ENCODE results near the gene PTPRG.

Gene PTPRG

GRCh38 chr3:61929617-61930016, 368.2 kb downstream of the PTPRG start:
- DNase-seq (ENCODE audit: low spot score), result no peak

DNA sequence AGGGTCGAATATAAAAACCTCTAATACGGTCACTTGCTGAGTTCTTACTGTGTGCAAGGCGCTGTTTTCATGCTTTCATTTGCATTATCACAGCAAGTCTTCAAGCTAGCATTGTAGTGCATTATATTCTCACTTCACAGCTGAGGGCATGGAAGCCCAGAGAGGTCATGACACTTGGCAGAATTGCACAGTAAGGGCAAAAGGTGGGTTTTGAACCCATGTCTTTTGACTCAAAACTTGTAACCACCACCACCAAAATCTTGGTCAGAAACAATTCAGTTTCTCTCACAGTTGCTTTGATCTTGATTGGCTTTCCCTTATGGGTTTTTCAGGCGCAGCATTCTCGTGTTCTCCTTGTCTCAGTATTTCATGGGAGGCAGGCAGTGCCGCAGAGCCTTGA, 371.1 kb downstream of the PTPRG start:
- no peak for DNase-seq (ENCODE audit: low spot score)

GRCh38 chr3:61933798-61934504, 372.6 kb downstream of the PTPRG start:
- DNase-seq (ENCODE audit: low spot score), result no peak

DNA sequence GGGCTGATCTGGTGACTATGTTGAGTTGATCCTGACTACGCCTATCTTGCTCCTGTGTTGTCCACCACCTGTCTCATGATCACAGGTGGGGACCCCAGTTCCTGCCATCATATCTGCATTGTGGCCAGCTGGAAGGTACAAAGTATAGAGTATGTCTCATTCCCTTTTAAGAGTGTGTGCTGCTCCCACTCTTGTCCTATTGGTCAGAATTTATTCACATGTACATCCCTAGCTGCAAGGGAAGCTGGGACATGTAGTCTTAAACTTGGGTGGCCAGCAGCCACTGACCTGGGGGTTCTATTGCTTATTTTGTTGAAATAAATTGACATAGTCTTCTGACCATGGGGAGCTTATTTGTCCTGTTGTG, 373.1 kb downstream of the PTPRG start:
- no peak for DNase-seq (ENCODE audit: low spot score)

- no peak for DNase-seq (ENCODE audit: low spot score)
These were observed 374.4 kb downstream of the PTPRG start for GRCh38 chr3:61935814-61936213.

- DNase-seq (ENCODE audit: low spot score), result no peak
These were observed 375.1 kb downstream of the PTPRG start for GRCh38 chr3:61936344-61936937.

- no peak for DNase-seq (ENCODE audit: low spot score)
These were observed 376.1 kb downstream of the PTPRG start for GRCh38 chr3:61937477-61937876.

GRCh38 chr3:61938878-61939549, 377.6 kb downstream of the PTPRG start:
- no peak for DNase-seq (ENCODE audit: low spot score)

GRCh38 chr3:61940236-61940635, 378.9 kb downstream of the PTPRG start:
- no peak for DNase-seq (ENCODE audit: low spot score)

DNA sequence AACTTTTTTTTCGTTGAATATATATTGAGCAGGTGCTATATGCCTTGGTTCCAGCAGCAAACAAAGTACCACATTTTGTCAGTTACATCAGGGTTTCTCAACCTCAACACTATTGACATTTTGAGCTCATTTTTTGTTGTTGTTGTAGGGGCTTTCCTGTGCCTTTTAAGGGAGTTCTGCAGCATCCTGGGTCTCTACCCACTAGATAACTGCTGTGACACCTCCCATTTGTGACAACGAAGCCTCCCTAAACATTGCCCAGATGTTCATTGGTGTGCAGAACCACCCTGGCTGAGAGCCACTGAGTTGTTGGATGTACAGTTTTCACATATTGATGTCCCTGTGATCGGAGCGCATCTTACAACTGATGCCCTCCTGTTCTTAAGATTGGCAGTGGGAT, 382.6 kb downstream of the PTPRG start:
- no peak for DNase-seq (ENCODE audit: low spot score)

DNA sequence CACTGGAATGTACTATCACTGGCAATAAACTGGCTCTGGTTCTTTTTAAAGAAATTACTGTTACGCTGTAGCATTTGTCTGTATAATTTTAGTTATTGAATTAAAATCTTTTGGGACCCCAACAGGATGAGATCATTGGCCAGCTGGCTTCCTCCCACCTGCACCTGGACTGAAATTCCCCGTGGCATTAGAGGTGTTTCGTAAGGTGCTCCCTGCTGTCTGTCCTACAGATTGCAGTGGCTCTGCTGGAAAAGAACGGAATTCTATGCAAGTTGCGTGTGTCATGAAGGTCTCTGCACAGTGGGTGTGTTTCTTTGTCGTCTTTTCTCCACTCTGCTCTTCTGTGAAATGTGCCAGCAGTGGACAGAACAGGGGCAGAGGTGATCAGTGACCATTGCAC, 383.4 kb downstream of the PTPRG start:
- no peak for DNase-seq (ENCODE audit: low spot score)

- DNase-seq (ENCODE audit: low spot score), result no peak
These were observed 384.3 kb downstream of the PTPRG start for GRCh38 chr3:61945657-61946056.

GRCh38 chr3:61946570-61947324, 385.4 kb downstream of the PTPRG start:
- DNase-seq (ENCODE audit: low spot score), result no peak

GRCh38 chr3:61947456-61947855, 386.1 kb downstream of the PTPRG start:
- DNase-seq (ENCODE audit: low spot score), result peak; percentile 17

DNA sequence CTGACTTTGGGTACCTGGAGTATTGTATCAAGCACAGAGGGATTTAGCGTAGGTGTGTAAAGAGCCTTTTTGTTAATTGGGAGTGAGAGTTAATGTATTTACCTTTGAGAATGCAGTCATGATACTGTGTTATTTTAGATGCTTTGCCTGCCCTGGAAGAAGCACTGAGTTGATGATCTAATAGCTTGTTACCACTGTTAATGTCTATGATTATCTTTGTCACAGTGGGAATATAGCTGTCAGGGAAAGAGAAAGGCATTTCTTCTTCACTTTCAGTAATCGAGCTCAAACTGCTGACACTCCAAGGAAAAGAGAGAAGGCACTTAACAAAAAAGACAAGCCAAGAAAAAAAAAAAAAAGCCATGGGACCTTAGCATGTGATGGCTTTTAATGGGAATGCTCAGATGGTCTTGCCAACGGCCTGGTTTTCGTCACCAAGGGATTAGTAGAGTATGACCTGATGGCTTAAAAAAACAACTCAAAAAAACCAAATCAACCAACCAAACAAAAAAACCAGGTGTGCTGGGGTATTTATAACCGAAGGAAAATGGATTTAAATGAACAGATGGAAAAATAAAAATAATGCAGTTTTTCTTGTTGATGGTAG, 387.4 kb downstream of the PTPRG start:
- DNase-seq (ENCODE audit: low spot score), result no peak

DNA sequence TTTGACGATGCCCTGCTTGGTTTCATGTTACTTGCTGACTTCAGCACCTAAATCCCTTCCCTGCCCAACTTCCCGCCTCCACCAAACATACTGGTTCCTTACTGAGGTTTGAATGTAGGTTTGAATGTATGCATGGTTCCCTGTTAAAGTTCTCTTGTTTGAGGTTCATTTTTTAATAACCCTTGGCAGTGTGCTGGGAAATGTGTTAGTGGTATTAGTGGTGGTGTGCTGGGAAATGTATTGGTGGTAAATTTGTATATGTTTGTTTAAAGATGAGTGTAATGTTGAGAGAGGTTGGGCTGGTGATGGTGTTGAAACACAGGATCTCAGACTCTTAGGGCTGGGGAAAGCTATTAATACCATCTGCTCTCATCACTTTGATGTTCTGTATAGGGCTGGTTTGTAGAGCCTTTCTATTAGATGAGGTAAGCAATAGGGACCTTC, 392.7 kb downstream of the PTPRG start:
- DNase-seq (ENCODE audit: low spot score), result no peak

GRCh38 chr3:61955483-61955882, 394.1 kb downstream of the PTPRG start:
- no peak for DNase-seq (ENCODE audit: low spot score)

DNA sequence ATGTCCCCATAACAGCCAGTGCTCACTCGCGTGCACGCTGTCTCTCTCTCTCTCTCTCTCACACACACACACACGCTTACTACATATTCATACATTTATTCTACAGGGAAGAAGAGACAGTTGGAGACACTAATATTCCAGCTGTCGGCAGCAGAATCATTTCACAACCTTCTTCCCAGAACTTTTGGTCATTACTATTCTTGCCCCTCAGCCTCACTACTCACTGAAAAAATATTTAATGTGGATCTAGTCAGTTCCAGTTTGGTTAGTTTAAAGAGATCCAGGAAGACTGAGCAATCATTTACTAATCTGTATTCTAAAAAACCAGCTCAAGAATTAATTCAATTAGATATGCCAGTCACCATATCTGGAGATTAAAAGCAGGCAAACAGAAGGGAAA, 394.9 kb downstream of the PTPRG start:
- no peak for DNase-seq (ENCODE audit: low spot score)

DNA sequence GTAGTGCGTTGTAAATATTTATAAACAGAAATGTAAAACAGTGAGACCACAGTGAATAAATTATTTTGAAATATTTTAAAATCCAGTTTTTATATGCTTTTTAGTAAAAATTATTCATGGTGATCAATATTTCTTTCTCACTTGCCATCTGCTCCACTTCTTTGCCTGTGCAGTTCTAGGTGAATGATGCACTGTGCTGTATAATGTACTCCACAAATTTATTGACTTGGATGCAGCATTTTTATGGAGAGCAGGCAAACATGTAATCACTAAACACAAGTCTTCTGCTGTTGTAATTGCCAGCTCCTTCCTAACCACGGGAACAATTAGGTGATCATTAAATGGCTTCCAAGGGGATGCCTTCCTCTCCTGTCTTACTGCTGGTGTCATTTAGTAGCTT, 395.9 kb downstream of the PTPRG start:
- DNase-seq (ENCODE audit: low spot score), result no peak

DNA sequence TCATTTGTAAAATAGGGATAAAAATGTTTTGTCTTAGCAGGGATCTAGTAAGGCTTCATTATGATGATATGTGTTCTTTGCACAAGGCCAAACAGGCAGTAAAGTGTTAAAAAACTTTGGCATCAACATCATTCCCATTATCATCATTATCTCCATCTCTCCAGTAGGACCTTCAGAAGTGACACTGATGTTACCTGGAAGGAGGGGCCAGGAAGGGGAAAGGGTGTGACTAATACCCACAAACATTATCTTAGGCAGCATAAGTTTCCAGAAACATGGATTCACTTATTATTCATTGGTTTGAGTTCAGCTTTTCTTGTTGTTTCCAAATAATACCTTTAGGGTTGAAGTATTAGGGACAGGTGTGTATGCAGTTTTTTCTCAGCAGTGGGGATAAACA, 399.6 kb downstream of the PTPRG start:
- DNase-seq (ENCODE audit: low spot score), result no peak

DNA sequence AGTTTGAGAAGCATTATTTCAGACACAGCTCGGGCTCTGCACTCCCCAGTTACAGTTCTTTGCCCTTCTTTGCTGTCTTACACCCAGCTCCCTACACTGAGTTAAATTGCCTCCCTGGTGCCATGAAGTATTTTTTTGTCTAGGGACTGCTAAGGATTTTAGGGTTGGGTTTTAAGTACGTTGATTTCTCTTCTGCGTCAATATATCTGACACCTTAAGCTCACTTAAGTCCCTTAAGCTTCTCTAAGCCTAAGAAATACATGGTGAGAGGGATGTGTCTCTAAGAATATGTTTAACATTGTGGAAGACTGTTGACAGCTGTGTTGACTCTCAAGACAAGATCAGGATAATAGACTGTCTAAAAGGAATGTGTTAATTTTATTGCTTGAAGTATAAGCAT, 400.5 kb downstream of the PTPRG start:
- DNase-seq (ENCODE audit: low spot score), result no peak

DNA sequence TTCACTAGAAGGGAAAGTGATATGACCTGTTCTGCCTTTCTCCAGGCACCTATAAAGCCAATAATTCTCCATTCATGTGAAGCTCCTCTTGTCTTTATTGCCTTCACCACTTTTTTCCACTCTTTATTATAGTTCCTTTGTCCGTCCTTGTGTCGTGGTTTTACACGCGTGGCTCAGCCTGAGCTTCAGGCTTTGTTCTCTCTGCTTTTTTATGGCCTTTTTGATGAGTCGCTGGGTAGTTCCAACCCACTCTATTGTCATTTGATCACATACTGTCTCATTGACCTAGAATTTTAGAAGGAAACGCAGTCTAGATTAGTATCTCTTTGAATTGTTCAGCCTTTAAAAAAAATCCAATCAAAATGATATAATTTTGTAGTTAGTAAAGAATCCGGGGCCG, 403.2 kb downstream of the PTPRG start:
- no peak for DNase-seq (ENCODE audit: low spot score)

Measured in pons (tissue), 1 donor.